Mucosa of descending colon (tissue), 3 donors: ENCODE data around the gene VPS54. TPM values are rescaled to one million over a fixed set of nuclear protein-coding genes. Genes with fewer than 3 reads are reported as not detected.
"Not testable (repeated sequence)": the region's sequence is repeated elsewhere in the genome, so short reads cannot be mapped to it uniquely, and the experiment has no call there.

Source experiments
- ATAC-seq: fragments of 200-7000 bp; cut with Tn5 transposase; one replicate; pipeline ENCODE4 v1.9.1; 2020; ENCODE audit warnings: mild to moderate bottlenecking, moderate library complexity
- DNase-seq, 3 donors: peaks; one replicate each; pipeline ENCODE4 v3.0.0-alpha.2; 2020
- H3K36me3 ChIP-seq: fragments of 200-600 bp; one replicate; pipeline ENCODE4 v1.8.0; 2021; ENCODE audit warnings: low read depth, mild to moderate bottlenecking
- H3K4me1 ChIP-seq: fragments of 200-600 bp; one replicate; pipeline ENCODE4 v1.8.0; 2021; ENCODE audit warnings: low read depth, mild to moderate bottlenecking
- H3K4me3 ChIP-seq: fragments of 200-600 bp; one replicate; pipeline ENCODE4 v1.8.0; 2021; ENCODE audit warnings: mild to moderate bottlenecking
- H3K9me3 ChIP-seq: fragments of 200-600 bp; one replicate; pipeline ENCODE4 v1.8.0; 2021; ENCODE audit warnings: mild to moderate bottlenecking
- intact Hi-C, 2 donors: fragments of 100-400 bp; cut with DNase I in 1 of 2; cut with micrococcal nuclease in 1 of 2; formaldehyde crosslinking; loops; one replicate each; pipeline versions ENCODE4 v1.11.0 to v1.11.1; 2022; cut with DNase I, micrococcal nuclease
- total RNA-seq, 3 donors: library from RNA; stranded (reverse); fragmentation: NEBNext Ultra II Directional in 2 of 3; extraction: Animal tissue kit (Norgen Biotek cat#: 25700) in 2 of 3; gene quantifications; one replicate each; pipeline versions ENCODE4 v1.2.1 to v1.2.4, GENCODE V29; 2021 to 2023
- TF ChIP-seq, protein P1 (sequence below): fragments of 200-600 bp; IDR thresholded peaks from one replicate; pipeline ENCODE4 v1.8.0; 2022; ENCODE audit warnings: antibody characterized with exemption, mild to moderate bottlenecking
- donor health status: DM: no; HTN: no; CAD: no; lungs with moderate emphysema.
- donor health status: DM: no; HTN: no; CAD: no.
- donor health status: DM: no; HTN: yes; CAD: no.

The VPS54 gene
- total RNA-seq, 3 donors from 2014 or later = 18.1 to 25.7 (median 21.9) TPM

DNA sequence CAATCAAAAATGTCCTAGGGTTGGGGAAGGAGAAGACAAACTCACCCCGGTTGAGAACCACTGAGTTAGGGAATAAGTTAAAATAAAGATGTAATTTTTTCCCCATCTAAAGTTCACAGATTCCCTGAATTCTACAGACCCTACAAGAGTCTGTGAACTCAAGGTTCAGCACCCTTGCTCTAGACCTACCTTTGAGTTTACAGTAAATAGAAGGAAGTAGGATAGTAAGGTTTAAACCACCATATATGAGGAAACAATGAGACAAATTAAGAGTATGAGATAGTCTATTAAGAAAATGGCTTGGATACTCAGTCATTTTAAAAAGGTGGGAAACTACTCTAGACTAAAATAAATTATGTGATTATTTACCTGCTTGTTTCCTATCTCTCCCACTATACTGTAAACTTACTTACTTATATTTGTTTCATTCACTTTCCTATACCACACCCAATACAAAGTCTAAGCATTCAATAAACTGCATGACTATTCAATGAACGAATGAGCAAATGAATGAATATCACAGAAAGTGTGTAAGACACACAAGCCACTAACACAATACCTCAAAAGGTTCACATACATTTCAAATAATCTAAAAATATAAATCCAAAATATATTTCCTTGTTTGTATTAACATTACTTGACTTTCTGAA is 13.4 kb downstream of the VPS54 start:
- no peaks in the 10 kb centered on the region for H3K9me3 ChIP-seq
- intact Hi-C loops = no loop called here
- H3K4me3 ChIP-seq = no peak overlapping the region
- TF ChIP-seq, protein P1, sequence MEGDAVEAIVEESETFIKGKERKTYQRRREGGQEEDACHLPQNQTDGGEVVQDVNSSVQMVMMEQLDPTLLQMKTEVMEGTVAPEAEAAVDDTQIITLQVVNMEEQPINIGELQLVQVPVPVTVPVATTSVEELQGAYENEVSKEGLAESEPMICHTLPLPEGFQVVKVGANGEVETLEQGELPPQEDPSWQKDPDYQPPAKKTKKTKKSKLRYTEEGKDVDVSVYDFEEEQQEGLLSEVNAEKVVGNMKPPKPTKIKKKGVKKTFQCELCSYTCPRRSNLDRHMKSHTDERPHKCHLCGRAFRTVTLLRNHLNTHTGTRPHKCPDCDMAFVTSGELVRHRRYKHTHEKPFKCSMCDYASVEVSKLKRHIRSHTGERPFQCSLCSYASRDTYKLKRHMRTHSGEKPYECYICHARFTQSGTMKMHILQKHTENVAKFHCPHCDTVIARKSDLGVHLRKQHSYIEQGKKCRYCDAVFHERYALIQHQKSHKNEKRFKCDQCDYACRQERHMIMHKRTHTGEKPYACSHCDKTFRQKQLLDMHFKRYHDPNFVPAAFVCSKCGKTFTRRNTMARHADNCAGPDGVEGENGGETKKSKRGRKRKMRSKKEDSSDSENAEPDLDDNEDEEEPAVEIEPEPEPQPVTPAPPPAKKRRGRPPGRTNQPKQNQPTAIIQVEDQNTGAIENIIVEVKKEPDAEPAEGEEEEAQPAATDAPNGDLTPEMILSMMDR = no peak
- H3K36me3 ChIP-seq = no peaks in the 10 kb centered on the region
- H3K4me1 ChIP-seq = no peaks in the 10 kb centered on the region
- ATAC-seq (peak; percentile 84), DNase-seq (no peak)

DNA sequence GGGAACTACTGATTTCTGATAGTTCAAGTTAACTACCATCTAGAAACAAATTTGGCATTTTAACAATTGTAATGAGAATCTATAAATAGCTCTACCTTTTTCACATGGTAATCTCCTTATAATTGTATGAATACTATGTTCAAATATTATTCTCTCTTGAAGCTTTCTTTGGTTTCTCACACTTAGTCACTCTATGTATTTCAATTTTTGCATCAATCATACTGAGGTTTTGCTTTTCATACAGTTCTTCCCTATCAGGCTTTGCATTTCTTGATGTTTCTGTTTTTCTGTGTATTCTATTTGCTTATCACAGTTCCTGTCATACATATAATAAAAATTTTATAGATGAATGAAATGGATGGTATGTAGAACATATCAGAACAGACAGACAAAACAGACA is 16.0 kb downstream of the VPS54 start:
- Histone ChIP-seq H3K4me3 (no peak overlapping the region), H3K9me3 (peaks cover 4% of the 10 kb centered on the region), H3K4me1 (no peaks in the 10 kb centered on the region), H3K36me3 (no peaks in the 10 kb centered on the region)
- no peak for DNase-seq
- ATAC-seq = no peak
- intact Hi-C loops = no loop called here
- TF ChIP-seq, protein P1 = no peak

DNA sequence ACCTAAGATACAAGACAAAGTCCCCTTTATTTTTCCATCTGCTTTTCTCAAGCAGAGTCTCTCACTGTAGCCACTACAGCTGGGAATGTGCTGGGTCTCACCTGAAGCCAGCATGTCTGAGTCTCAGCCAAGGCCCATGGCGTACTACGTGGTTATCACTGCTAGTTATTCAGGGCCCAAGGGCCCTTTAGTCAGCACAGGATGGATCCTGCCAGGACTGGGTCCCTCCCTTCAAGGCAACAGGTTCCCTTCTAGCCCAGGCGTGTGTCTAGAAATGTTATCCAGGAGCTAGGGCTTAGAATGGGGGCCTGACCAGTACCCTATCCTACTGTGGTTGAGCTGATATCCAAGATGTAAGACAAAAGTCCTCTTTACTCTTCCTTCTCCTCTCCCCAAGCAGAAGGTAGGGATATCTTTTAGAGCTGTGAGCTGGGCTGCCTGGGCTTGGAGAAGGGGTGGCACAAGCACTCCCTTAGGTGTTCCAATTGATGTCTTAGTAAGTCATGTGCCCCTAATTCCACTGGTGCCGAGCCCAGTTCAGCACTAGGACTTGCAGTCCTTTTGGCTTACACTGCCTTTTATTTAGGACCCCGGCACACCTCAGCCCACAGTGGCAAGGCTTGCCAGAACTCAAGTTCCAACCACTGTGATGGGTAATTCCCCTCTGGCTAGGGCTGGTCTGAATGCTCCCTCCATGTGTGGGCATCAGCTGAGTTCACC is 17.7 kb downstream of the VPS54 start:
- intact Hi-C loops = no loop called here
- TF ChIP-seq, protein P1 = no peak
- no peak for ATAC-seq

DNA sequence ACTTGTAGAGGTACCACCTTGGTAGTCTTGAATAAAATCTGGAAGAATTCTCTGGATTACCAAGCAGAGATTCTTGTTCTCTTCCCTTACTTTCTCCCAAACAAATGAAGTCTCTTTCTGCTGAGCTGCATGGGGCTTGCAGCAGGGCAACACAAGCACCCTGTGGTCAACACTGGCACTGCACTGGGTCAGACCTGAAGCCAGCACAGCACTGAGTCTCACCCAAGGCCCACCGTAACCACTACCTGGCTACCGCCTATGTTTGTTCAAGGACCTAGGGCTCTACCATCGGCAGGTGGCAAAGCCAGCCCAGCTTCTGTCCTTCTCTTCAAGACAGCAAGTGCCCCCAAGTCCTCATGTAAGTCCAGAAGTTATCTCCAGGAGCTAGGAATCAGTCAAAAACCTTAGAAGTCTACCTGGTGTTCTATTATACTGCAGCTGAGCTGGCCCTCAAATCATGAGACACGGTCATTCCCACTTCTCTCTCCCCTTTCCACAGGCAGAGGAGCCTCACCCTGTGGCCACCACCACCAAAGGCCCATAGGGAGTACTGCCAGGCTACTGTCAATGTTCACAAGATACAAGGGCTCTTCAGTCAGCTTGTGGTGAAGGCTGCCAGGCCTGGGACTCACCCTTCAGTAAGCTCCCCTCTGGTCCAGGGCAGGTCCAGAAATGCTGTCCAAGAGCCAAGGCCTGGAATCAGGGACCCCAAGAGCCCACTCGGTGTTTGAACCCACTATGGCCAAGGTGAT is 18.4 kb downstream of the VPS54 start:
- TF ChIP-seq, protein P1 = no peak
- ATAC-seq = no peak
- H3K36me3 ChIP-seq = no peaks in the 10 kb centered on the region
- H3K4me3 ChIP-seq = no peak overlapping the region
- DNase-seq = no peak
- intact Hi-C loops = no loop called here
- peaks cover 7% of the 10 kb centered on the region for H3K9me3 ChIP-seq
- H3K4me1 ChIP-seq = no peaks in the 10 kb centered on the region

More for the DNA sequence above, 17.7 kb downstream of the VPS54 start:
- no peak for DNase-seq
- H3K9me3 ChIP-seq = peaks cover 7% of the 10 kb centered on the region
- H3K4me1 ChIP-seq = no peaks in the 10 kb centered on the region
- no peaks in the 10 kb centered on the region for H3K36me3 ChIP-seq
- H3K4me3 ChIP-seq = no peak overlapping the region

DNA sequence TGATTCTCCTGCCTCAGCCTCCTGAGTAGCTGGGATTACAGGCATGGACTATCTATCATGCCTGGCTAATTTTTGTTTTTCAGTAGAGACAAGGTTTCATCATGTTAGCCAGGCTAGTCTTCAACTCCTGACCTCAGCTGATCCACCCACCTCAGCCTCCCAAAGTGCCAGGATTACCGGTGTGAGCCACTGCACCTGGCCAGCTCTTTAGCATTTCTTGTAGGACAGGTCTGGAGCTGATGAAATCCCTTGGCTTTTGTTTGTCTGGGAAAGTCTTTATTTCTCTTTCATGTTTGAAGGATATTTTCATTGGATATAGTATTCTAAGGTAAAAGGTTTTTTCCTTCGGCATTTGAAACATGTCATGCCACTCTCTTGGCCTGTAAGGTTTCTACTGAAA is 20.2 kb downstream of the VPS54 start:
- DNase-seq (no peak), ATAC-seq (no peak)
- Histone ChIP-seq H3K9me3 (peaks cover 7% of the 10 kb centered on the region), H3K4me1 (no peaks in the 10 kb centered on the region), H3K36me3 (no peaks in the 10 kb centered on the region), H3K4me3 (no peak overlapping the region)
- intact Hi-C loops = no loop called here
- TF ChIP-seq, protein P1 = no peak

DNA sequence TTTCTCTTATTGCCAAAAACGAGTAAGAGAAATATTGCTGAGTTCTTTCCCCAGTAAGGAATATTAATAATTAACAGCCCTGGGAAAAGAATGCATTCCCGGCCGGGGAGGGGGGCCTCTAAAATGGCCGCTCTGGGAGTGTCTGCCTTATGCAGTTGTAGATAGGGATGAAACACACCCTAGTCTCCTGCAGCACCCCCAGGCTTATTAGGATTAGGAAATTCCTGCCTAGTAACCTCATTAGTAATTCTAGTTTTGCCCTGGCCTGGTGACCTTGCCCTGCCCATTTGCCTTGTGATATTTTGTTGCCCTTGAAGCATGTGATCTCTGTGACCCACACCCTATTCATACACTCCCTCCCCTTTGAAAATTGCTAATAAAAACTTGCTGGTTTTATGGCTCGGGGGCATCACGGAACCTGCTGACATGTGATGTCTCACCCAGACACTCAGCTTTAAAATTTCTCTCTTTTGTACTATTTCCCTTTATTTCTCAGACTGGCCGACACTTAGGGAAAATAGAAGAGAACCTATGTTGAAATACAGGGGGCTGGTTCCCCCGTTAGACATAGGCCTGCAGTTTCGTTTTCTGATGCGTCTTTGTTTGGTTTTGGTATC is 22.5 kb downstream of the VPS54 start:
- H3K4me1 ChIP-seq, H3K36me3 ChIP-seq, ATAC-seq: not testable (repeated sequence)

DNA sequence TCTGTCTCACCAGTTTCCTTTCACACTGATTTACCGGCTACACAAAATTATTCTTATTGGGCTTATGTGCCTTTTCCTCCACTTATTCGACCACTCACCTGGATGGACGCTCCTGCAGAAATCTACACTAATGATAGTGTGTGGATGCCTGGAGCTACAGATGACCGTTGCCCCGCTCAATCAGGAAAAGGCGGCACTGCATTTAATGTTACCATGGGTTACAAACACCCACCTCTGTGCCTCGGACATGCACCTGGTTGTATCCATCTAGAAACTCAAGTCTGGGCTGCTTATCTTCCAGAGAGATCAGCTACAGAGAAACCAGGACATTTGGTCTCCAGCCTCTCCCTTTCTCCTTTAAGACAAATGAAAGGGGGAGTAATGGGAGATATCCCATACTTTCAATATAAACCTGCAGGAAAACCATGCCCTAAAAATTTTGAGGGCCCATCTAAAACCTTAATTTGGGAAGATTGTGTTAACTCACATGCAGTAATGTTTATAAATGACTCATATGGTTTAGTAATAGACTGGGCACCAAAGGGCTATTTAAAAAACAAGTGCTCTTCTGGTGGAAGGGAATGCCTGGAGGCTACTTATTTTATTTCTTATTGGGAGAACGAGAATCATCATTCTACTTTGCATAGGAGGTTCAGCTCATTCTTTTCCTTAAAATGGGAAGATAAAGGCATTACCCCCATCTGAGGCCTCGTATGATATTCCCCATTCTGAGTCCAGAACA is 24.7 kb downstream of the VPS54 start:
- ATAC-seq, H3K36me3 ChIP-seq, H3K4me1 ChIP-seq, H3K9me3 ChIP-seq, DNase-seq, H3K4me3 ChIP-seq, intact Hi-C loops: not testable (repeated sequence)

More for the DNA sequence above, 22.5 kb downstream of the VPS54 start:
- H3K9me3 ChIP-seq, intact Hi-C loops, H3K4me3 ChIP-seq, DNase-seq: not testable (repeated sequence)
